ENCODE data around the gene CNTLN.

DNA sequence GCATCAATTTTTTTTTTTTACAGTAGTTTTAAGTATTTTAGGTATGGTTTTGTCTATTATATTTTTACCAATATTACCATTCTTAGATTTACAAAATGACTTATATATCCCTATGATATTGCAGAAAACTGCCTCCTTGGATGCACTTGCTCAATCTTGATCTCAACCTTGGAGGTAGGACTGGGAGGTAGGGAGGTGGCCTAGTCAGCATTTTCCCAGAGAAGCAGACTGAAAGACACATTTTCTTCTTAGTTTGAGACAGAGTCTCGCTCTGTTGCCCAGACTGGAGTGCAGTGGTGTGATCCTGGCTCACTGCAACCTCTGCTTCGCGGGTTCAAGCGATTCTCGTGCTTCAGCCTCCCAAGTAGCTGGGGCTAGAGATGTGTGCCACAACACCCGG lies 268.7 kb downstream of the CNTLN start:
- TF ChIP-seq, protein P1, sequence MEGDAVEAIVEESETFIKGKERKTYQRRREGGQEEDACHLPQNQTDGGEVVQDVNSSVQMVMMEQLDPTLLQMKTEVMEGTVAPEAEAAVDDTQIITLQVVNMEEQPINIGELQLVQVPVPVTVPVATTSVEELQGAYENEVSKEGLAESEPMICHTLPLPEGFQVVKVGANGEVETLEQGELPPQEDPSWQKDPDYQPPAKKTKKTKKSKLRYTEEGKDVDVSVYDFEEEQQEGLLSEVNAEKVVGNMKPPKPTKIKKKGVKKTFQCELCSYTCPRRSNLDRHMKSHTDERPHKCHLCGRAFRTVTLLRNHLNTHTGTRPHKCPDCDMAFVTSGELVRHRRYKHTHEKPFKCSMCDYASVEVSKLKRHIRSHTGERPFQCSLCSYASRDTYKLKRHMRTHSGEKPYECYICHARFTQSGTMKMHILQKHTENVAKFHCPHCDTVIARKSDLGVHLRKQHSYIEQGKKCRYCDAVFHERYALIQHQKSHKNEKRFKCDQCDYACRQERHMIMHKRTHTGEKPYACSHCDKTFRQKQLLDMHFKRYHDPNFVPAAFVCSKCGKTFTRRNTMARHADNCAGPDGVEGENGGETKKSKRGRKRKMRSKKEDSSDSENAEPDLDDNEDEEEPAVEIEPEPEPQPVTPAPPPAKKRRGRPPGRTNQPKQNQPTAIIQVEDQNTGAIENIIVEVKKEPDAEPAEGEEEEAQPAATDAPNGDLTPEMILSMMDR (conservative IDR thresholded peaks at IDR 0.05 in 1 of 2, IDR thresholded peaks at IDR 0.05 in 1 of 2; ENCODE audit: low read depth in 1 of 2, low read length in 2 of 2) = no peak
- TF ChIP-seq EZH2 (IDR thresholded peaks at IDR 0.05; ENCODE audit: low read length, missing control alignments) = no peak
